ENCODE results near the gene MAP1A. TPM values are rescaled to one million over a fixed set of nuclear protein-coding genes. Genes with fewer than 3 reads are reported as not detected.
A peak's percentile ranks its signal among the peaks of the same experiment; 100 is the strongest.

The MAP1A gene
- total RNA-seq, 1 donor from 2014 or later, result 301 TPM

DNA sequence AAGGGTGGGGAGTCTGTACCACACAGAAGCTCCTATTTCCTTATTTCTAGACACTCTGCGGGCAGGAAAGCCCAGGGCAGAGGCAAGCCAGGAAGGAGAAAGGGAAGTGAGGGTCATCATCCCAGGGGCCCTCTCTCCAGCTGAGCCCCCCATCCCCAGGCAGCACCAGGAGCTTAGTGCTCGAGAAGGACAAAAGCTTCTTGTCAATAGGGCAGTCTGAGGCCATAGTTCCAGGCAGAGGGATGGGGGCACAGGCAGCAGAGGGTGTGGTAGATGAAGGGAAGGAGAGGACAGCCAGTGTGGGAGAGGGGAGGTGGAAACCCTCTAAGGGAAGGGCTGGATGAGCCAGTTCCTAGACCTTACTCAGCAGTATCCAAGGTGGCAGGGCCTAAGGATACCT lies 2.7 kb downstream of the MAP1A start:
- Mint-ChIP-seq H3K4me1 (ENCODE audit: low read depth, unreplicated experiment) (peaks cover 27% of the 10 kb centered on the region), H3K36me3 (ENCODE audit: unreplicated experiment) (peaks cover 53% of the 10 kb centered on the region), H3K27ac (ENCODE audit: unreplicated experiment) (peak overlapping the region; percentile 99), H3K27me3 (ENCODE audit: unreplicated experiment) (peaks cover 31% of the 10 kb centered on the region), H3K9me3 (ENCODE audit: unreplicated experiment) (peaks cover 58% of the 10 kb centered on the region), H3K4me3 (ENCODE audit: unreplicated experiment) (peak overlapping the region; percentile 99)
- no peak for TF ChIP-seq CTCF (IDR thresholded peaks at IDR 0.05; ENCODE audit: partially characterized antibody, unreplicated experiment)
- no peak for DNase-seq

- Mint-ChIP-seq H3K4me3 (ENCODE audit: unreplicated experiment) (peak overlapping the region; percentile 42), H3K4me1 (ENCODE audit: low read depth, unreplicated experiment) (peaks cover 14% of the 10 kb centered on the region), H3K9me3 (ENCODE audit: unreplicated experiment) (peaks cover 63% of the 10 kb centered on the region), H3K27me3 (ENCODE audit: unreplicated experiment) (peaks cover 30% of the 10 kb centered on the region), H3K36me3 (ENCODE audit: unreplicated experiment) (peaks cover 66% of the 10 kb centered on the region), H3K27ac (ENCODE audit: unreplicated experiment) (no peak overlapping the region)
- no peak for DNase-seq
- TF ChIP-seq CTCF (IDR thresholded peaks at IDR 0.05; ENCODE audit: partially characterized antibody, unreplicated experiment), result no peak
Observed at GRCh38 chr15:43521419-43521818, 4.0 kb downstream of the MAP1A start.

- H3K27me3 Mint-ChIP-seq (ENCODE audit: unreplicated experiment), result peaks cover 31% of the 10 kb centered on the region
- peaks cover 68% of the 10 kb centered on the region for H3K36me3 Mint-ChIP-seq (ENCODE audit: unreplicated experiment)
Observed at GRCh38 chr15:43522247-43522646, 4.8 kb downstream of the MAP1A start.

DNA sequence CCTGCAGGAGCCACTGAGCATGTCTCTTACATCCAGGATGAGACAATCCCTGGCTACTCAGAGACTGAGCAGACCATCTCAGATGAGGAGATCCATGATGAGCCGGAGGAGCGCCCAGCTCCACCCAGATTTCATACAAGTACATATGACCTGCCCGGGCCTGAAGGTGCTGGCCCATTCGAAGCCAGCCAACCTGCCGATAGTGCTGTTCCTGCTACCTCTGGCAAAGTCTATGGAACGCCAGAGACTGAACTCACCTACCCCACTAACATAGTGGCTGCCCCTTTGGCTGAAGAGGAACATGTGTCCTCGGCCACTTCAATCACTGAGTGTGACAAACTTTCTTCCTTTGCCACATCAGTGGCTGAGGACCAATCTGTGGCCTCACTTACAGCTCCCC lies 6.2 kb downstream of the MAP1A start:
- H3K27me3 Mint-ChIP-seq (ENCODE audit: unreplicated experiment), result peaks cover 26% of the 10 kb centered on the region
- DNase-seq, result no peak
- TF ChIP-seq CTCF (IDR thresholded peaks at IDR 0.05; ENCODE audit: partially characterized antibody, unreplicated experiment), result no peak
- peaks cover 68% of the 10 kb centered on the region for H3K36me3 Mint-ChIP-seq (ENCODE audit: unreplicated experiment)
- H3K4me1 Mint-ChIP-seq (ENCODE audit: low read depth, unreplicated experiment), result peaks cover 11% of the 10 kb centered on the region
- peaks cover 52% of the 10 kb centered on the region for H3K9me3 Mint-ChIP-seq (ENCODE audit: unreplicated experiment)
- no peak overlapping the region for H3K27ac Mint-ChIP-seq (ENCODE audit: unreplicated experiment)
- H3K4me3 Mint-ChIP-seq (ENCODE audit: unreplicated experiment), result no peak overlapping the region

More at GRCh38 chr15:43522247-43522646, 4.8 kb downstream of the MAP1A start:
- no peak for TF ChIP-seq CTCF (IDR thresholded peaks at IDR 0.05; ENCODE audit: partially characterized antibody, unreplicated experiment)
- no peak for DNase-seq
- Mint-ChIP-seq H3K4me3 (ENCODE audit: unreplicated experiment) (no peak overlapping the region), H3K9me3 (ENCODE audit: unreplicated experiment) (peaks cover 58% of the 10 kb centered on the region), H3K27ac (ENCODE audit: unreplicated experiment) (no peak overlapping the region), H3K4me1 (ENCODE audit: low read depth, unreplicated experiment) (peaks cover 11% of the 10 kb centered on the region)

- H3K36me3 Mint-ChIP-seq (ENCODE audit: unreplicated experiment), result peaks cover 67% of the 10 kb centered on the region
- peaks cover 22% of the 10 kb centered on the region for H3K27me3 Mint-ChIP-seq (ENCODE audit: unreplicated experiment)
- no peak overlapping the region for H3K27ac Mint-ChIP-seq (ENCODE audit: unreplicated experiment)
Observed at GRCh38 chr15:43524254-43524845, 6.9 kb downstream of the MAP1A start.

More at GRCh38 chr15:43524254-43524845, 6.9 kb downstream of the MAP1A start:
- DNase-seq, result no peak
- TF ChIP-seq CTCF (IDR thresholded peaks at IDR 0.05; ENCODE audit: partially characterized antibody, unreplicated experiment), result no peak
- H3K4me3 Mint-ChIP-seq (ENCODE audit: unreplicated experiment), result no peak overlapping the region
- peaks cover 51% of the 10 kb centered on the region for H3K9me3 Mint-ChIP-seq (ENCODE audit: unreplicated experiment)
- H3K4me1 Mint-ChIP-seq (ENCODE audit: low read depth, unreplicated experiment), result peaks cover 9% of the 10 kb centered on the region
